WTC11 (cell line): Measurements from ENCODE around the gene KPTN. TPM values are rescaled to one million over a fixed set of nuclear protein-coding genes. Genes with fewer than 3 reads are reported as not detected.

Source experiments
- ATAC-seq: fragments of 200-7000 bp; cut with Tn5 transposase; 2 replicates; pipeline ENCODE4 v1.10.0; 2021; ENCODE audit warnings: mild to moderate bottlenecking, moderate library complexity
- CTCF ChIA-PET: fragments of 300-600 bp; sonication (Branson Sonifier 250); formaldehyde crosslinking; loops from one replicate; lab custom pipeline; 2021; ENCODE audit warnings: antibody characterized with exemption; lab: Charles Lee
- POLR2A ChIA-PET: fragments of 350-600 bp; sonication (Branson Sonifier 250); formaldehyde crosslinking; loops from one replicate; lab custom pipeline; 2021; ENCODE audit warnings: antibody characterized with exemption; lab: Charles Lee
- DNase-seq: peaks from one replicate; pipeline ENCODE4 v3.0.0; 2021; ENCODE audit warnings: low spot score
- H3K27ac Mint-ChIP-seq: 2 replicates; pipeline ENCODE4 v1.8.0; 2021; ENCODE audit warnings: mixed read lengths
- H3K27me3 Mint-ChIP-seq: 2 replicates; pipeline ENCODE4 v1.8.0; 2021; ENCODE audit warnings: low read depth, mild to moderate bottlenecking, moderate library complexity, mixed read lengths
- H3K36me3 Mint-ChIP-seq: 2 replicates; pipeline ENCODE4 v1.8.0; 2021; ENCODE audit warnings: mixed read lengths
- H3K4me1 Mint-ChIP-seq: 2 replicates; pipeline ENCODE4 v1.8.0; 2022; ENCODE audit warnings: mixed read lengths
- H3K4me3 Mint-ChIP-seq: 2 replicates; pipeline ENCODE4 v1.8.0; 2021; ENCODE audit warnings: mild to moderate bottlenecking, moderate library complexity, mixed read lengths
- H3K9me3 Mint-ChIP-seq: 2 replicates; pipeline ENCODE4 v1.8.0; 2021; ENCODE audit warnings: mixed read lengths
- CBFB ChIP-seq: sonication (generic); formaldehyde crosslinking; IDR thresholded peaks from 2 replicates; pipeline ENCODE4 v1.8.1; 2022; ENCODE audit warnings: mild to moderate bottlenecking, low read depth, missing genetic modification reagents
- CREM ChIP-seq: sonication (generic); formaldehyde crosslinking; IDR thresholded peaks from 2 replicates; pipeline ENCODE4 v1.8.1; 2022; ENCODE audit warnings: mild to moderate bottlenecking, missing genetic modification reagents, moderate library complexity
- ERG ChIP-seq: fragments of 250-450 bp; sonication (Bioruptor Pico); IDR thresholded peaks from 2 replicates; pipeline ENCODE4 v1.8.0; 2021; ENCODE audit warnings: mild to moderate bottlenecking
- ETV6 ChIP-seq: sonication (generic); formaldehyde crosslinking; IDR thresholded peaks from 2 replicates; pipeline ENCODE4 v1.8.1; 2022; ENCODE audit warnings: mild to moderate bottlenecking, missing genetic modification reagents
- KAT7 ChIP-seq: sonication (generic); formaldehyde crosslinking; IDR thresholded peaks from 2 replicates; pipeline ENCODE4 v1.8.1; 2023; ENCODE audit warnings: missing genetic modification reagents, mild to moderate bottlenecking, borderline replicate concordance
- MXD4 ChIP-seq: fragments of 250-450 bp; sonication (Bioruptor Pico); IDR thresholded peaks from 2 replicates; pipeline ENCODE4 v1.8.0; 2021; ENCODE audit warnings: mild to moderate bottlenecking, moderate library complexity, borderline replicate concordance
- NFE2L1 ChIP-seq: sonication (generic); formaldehyde crosslinking; IDR thresholded peaks from 2 replicates; pipeline ENCODE4 v1.8.1; 2023; ENCODE audit warnings: missing genetic modification reagents
- PRRX2 ChIP-seq: fragments of 250-450 bp; sonication (Bioruptor Pico); IDR thresholded peaks from 2 replicates; pipeline ENCODE4 v1.8.0; 2021; ENCODE audit warnings: mild to moderate bottlenecking
- SP1 ChIP-seq: sonication (generic); formaldehyde crosslinking; conservative IDR thresholded peaks from 2 replicates; pipeline ENCODE4 v1.8.1; 2022; ENCODE audit warnings: missing genetic modification reagents
- USF1 ChIP-seq: sonication (generic); formaldehyde crosslinking; IDR thresholded peaks from 2 replicates; pipeline ENCODE4 v1.8.0; 2022; ENCODE audit warnings: mild to moderate bottlenecking, missing genetic modification reagents
- ZBTB21 ChIP-seq: sonication (generic); formaldehyde crosslinking; IDR thresholded peaks from 2 replicates; pipeline ENCODE4 v1.8.1; 2023; ENCODE audit warnings: mild to moderate bottlenecking, missing genetic modification reagents, borderline replicate concordance
- ZBTB43 ChIP-seq: sonication (generic); formaldehyde crosslinking; IDR thresholded peaks from 2 replicates; pipeline ENCODE4 v1.8.1; 2023; ENCODE audit warnings: mild to moderate bottlenecking, missing genetic modification reagents
- ZNF121 ChIP-seq: sonication (generic); formaldehyde crosslinking; IDR thresholded peaks from 2 replicates; pipeline ENCODE4 v1.8.0; 2023; ENCODE audit warnings: missing genetic modification reagents
- ZNF423 ChIP-seq: fragments of 250-450 bp; sonication (Bioruptor Pico); IDR thresholded peaks from 2 replicates; pipeline ENCODE4 v2.1.2; 2022; ENCODE audit warnings: mild to moderate bottlenecking, moderate library complexity
- total RNA-seq: library from RNA; stranded (reverse); gene quantifications from 3 replicates; pipeline ENCODE4 v1.2.3, GENCODE V29; 2021
- TF ChIP-seq, protein P1 (sequence below): fragments of 250-450 bp; sonication (Bioruptor Pico); IDR thresholded peaks from 2 replicates; pipeline ENCODE4 v2.1.2; 2022; ENCODE audit warnings: mild to moderate bottlenecking, moderate library complexity
- TF ChIP-seq, protein P2 (sequence below): sonication (generic); formaldehyde crosslinking; IDR thresholded peaks from 2 replicates; pipeline ENCODE4 v1.8.0; 2022; ENCODE audit warnings: mild to moderate bottlenecking, missing genetic modification reagents
- TF ChIP-seq, protein P3 (sequence below): fragments of 250-450 bp; sonication (Bioruptor Pico); IDR thresholded peaks from 2 replicates; pipeline ENCODE4 v1.9.0; 2021; ENCODE audit warnings: mild to moderate bottlenecking, borderline replicate concordance

The KPTN gene
- total RNA-seq, 1 experiment from 2014 or later, result 24.5 TPM

DNA sequence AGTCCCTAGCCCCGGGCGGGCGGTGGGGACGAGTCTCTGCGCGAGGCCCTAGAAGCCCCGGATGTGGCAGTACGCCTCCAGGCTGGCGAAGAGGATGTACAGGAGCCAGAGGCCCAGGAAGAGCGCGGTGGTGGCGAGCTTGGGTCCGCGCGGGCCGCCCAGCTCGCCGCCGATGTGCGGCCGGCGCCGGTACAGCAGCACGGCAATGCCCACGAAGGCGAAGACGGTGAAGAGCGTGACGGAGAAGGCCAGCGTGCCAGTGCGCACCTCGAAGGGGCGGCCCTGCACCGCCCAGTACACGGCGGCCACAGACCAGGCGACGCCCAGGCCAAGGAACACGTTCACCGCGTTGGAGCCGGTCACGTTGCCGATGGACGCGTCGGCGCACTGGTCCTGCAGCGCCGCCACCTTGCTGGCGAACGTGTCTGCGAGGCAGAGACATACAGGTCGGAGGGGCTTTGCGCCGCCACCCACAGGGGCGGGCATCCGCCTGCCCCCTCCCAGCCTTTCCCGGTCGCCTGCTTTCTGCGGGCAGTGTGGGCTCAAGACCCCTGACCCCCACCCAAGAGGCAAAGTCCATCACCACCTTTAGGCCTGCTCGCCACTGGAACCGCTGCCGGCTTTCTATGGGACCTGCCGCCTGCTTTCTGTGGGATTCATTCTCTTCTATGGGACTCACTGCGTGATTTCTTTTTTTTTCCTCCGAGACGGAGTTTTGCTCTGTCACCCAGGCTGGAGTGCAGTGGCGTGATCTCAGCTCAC lies 53.8 kb downstream of the KPTN start (continued):
- TF ChIP-seq, protein P1, sequence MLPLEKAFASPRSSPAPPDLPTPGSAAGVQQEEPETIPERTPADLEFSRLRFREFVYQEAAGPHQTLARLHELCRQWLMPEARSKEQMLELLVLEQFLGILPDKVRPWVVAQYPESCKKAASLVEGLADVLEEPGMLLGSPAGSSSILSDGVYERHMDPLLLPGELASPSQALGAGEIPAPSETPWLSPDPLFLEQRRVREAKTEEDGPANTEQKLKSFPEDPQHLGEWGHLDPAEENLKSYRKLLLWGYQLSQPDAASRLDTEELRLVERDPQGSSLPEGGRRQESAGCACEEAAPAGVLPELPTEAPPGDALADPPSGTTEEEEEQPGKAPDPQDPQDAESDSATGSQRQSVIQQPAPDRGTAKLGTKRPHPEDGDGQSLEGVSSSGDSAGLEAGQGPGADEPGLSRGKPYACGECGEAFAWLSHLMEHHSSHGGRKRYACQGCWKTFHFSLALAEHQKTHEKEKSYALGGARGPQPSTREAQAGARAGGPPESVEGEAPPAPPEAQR (CRISPR knock-in tag), result no peak
- peak; percentile 99 for TF ChIP-seq KAT7 (CRISPR knock-in tag)
- TF ChIP-seq ZNF423 (CRISPR knock-in tag), result no peak
- TF ChIP-seq NFE2L1, result peak; percentile 93
- peak; percentile 89 for TF ChIP-seq ZBTB43 (CRISPR knock-in tag)
- no peak; the same call in 1 of the 2 replicates for TF ChIP-seq ZNF121 (CRISPR knock-in tag)
- 0 out of 2 replicates have a peak, but pooled peaks have one; percentile 84 for TF ChIP-seq CBFB (CRISPR knock-in tag)
- TF ChIP-seq, protein P2, sequence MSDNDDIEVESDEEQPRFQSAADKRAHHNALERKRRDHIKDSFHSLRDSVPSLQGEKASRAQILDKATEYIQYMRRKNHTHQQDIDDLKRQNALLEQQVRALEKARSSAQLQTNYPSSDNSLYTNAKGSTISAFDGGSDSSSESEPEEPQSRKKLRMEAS (CRISPR knock-in tag), result peak; percentile 99

GRCh38 chr19:47429140-47429793 lies 54.8 kb downstream of the KPTN start:
- ChIA-PET CTCF (interaction anchor here (0.5 to 3.7 kb wide), 48 partner anchors 7 to 1382 kb away, joined by 3 to 62 read pairs (median 4); partner anchors contain the start of genes DHX34, EHD2, INAFM1 and KPTN), POLR2A (interaction anchor here (0.5 to 1.9 kb wide), 7 partner anchors 12 to 272 kb away, joined by 3 to 12 read pairs (median 5); partner anchors contain the start of gene INAFM1)
- Mint-ChIP-seq H3K27me3 (peaks cover 74% of the 10 kb centered on the region), H3K27ac (no peak overlapping the region), H3K9me3 (no peaks in the 10 kb centered on the region), H3K4me1 (peaks cover 11% of the 10 kb centered on the region; the same call in 1 of the 2 replicates), H3K36me3 (no peaks in the 10 kb centered on the region; the same call in 1 of the 2 replicates), H3K4me3 (peak overlapping the region; percentile 62)
- no peak for ATAC-seq
- DNase-seq, result peak; percentile 50
- TF ChIP-seq ERG (CRISPR knock-in tag) (no peak), PRRX2 (CRISPR knock-in tag) (no peak), MXD4 (CRISPR knock-in tag) (no peak)

DNA sequence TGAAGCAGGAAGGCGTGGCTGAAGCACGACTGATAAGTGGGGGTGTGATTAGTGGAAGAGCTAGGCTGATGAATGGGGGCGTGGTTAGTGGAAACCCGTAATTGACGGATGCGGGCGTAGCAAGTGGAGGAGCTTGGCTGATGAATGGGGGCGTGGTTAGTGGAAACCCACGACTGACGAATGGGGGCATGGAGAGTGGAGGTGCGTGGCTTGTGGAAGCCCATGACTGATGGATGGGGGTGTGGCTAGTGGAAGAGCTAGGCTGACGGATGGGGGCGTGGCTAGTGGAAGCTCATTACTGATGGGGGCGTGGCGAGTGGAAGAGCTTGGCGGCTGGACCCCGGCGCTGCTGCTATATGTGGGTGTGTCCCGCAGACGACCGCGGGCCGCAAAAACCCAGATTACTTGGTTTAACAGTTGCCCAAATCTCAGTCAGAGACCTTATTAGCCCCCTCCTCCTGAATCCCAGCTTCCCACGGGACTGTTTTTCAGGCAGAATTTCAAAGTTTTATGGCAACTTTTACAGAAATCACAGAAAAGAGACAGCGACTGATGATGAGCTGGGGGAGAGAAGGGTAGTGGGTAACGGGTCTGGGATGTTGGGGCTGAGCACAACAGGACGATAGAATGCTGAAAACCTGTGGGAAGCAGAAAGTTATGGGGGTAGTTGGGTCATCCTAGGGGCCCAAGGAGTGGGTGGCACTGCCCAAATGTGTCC lies 55.7 kb downstream of the KPTN start:
- DNase-seq, result peak; percentile 97
- ChIA-PET CTCF (interaction anchor here (0.7 to 3.7 kb wide), 43 partner anchors 8 to 415 kb away, joined by 3 to 62 read pairs (median 7); partner anchors contain the start of genes CCDC9, DHX34, EHD2 and INAFM1), POLR2A (interaction anchor here (0.5 to 1.9 kb wide), 6 partner anchors 11 to 165 kb away, joined by 3 to 12 read pairs (median 4); partner anchors contain the start of gene INAFM1)
- TF ChIP-seq USF1 (CRISPR knock-in tag), result no peak
- TF ChIP-seq ETV6 (CRISPR knock-in tag), result peak; percentile 22; the same call in 1 of the 2 replicates
- TF ChIP-seq ZBTB21 (CRISPR knock-in tag), result no peak
- TF ChIP-seq CREM, result no peak
- TF ChIP-seq SP1 (CRISPR knock-in tag), result peak; percentile 85
- TF ChIP-seq, protein P3, sequence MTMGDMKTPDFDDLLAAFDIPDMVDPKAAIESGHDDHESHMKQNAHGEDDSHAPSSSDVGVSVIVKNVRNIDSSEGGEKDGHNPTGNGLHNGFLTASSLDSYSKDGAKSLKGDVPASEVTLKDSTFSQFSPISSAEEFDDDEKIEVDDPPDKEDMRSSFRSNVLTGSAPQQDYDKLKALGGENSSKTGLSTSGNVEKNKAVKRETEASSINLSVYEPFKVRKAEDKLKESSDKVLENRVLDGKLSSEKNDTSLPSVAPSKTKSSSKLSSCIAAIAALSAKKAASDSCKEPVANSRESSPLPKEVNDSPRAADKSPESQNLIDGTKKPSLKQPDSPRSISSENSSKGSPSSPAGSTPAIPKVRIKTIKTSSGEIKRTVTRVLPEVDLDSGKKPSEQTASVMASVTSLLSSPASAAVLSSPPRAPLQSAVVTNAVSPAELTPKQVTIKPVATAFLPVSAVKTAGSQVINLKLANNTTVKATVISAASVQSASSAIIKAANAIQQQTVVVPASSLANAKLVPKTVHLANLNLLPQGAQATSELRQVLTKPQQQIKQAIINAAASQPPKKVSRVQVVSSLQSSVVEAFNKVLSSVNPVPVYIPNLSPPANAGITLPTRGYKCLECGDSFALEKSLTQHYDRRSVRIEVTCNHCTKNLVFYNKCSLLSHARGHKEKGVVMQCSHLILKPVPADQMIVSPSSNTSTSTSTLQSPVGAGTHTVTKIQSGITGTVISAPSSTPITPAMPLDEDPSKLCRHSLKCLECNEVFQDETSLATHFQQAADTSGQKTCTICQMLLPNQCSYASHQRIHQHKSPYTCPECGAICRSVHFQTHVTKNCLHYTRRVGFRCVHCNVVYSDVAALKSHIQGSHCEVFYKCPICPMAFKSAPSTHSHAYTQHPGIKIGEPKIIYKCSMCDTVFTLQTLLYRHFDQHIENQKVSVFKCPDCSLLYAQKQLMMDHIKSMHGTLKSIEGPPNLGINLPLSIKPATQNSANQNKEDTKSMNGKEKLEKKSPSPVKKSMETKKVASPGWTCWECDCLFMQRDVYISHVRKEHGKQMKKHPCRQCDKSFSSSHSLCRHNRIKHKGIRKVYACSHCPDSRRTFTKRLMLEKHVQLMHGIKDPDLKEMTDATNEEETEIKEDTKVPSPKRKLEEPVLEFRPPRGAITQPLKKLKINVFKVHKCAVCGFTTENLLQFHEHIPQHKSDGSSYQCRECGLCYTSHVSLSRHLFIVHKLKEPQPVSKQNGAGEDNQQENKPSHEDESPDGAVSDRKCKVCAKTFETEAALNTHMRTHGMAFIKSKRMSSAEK, result no peak
- H3K27me3 Mint-ChIP-seq, result peaks cover 80% of the 10 kb centered on the region
- H3K9me3 Mint-ChIP-seq, result no peaks in the 10 kb centered on the region
- H3K36me3 Mint-ChIP-seq, result no peaks in the 10 kb centered on the region; the same call in 1 of the 2 replicates
- no peak overlapping the region for H3K27ac Mint-ChIP-seq
- H3K4me1 Mint-ChIP-seq, result peaks cover 13% of the 10 kb centered on the region
- peak; percentile 75 for ATAC-seq
- no peak overlapping the region for H3K4me3 Mint-ChIP-seq
